Stimulated activated naive CD8-positive, alpha-beta T cell treated with anti-CD3 and anti-CD28 coated beads, Interleukin-15, Interleukin-2, amounts not matched to agents 100 ng/mL and 50 ng/mL, for 24 hours (primary cell): ENCODE measurements around the gene CGB8.

Experiments
- H3K27ac Mint-ChIP-seq: one replicate; pipeline ENCODE4 v1.8.0; 2021; ENCODE audit warnings: mild to moderate bottlenecking, mixed read lengths
- H3K27me3 Mint-ChIP-seq: one replicate; pipeline ENCODE4 v1.8.0; 2021; ENCODE audit warnings: mixed read lengths
- H3K36me3 Mint-ChIP-seq: one replicate; pipeline ENCODE4 v1.8.0; 2021; ENCODE audit warnings: low read depth, mixed read lengths
- H3K4me1 Mint-ChIP-seq: one replicate; pipeline ENCODE4 v1.8.0; 2021; ENCODE audit warnings: low read depth, mixed read lengths
- H3K4me3 Mint-ChIP-seq: one replicate; pipeline ENCODE4 v1.8.0; 2021; ENCODE audit warnings: mild to moderate bottlenecking, mixed read lengths
- H3K9me3 Mint-ChIP-seq: one replicate; pipeline ENCODE4 v1.8.0; 2021; ENCODE audit warnings: mixed read lengths

Gene CGB8

GRCh38 chr19:49014123-49014869 lies 34.6 kb downstream of the CGB8 start:
- Mint-ChIP-seq H3K27ac (peak overlapping the region; percentile 26), H3K4me3 (no peak overlapping the region), H3K4me1 (peaks cover 16% of the 10 kb centered on the region), H3K9me3 (no peaks in the 10 kb centered on the region), H3K36me3 (peaks cover 26% of the 10 kb centered on the region), H3K27me3 (peaks cover 4% of the 10 kb centered on the region)

GRCh38 chr19:49011194-49011593 lies 37.7 kb downstream of the CGB8 start:
- Mint-ChIP-seq H3K27ac (no peak overlapping the region), H3K4me1 (no peaks in the 10 kb centered on the region), H3K9me3 (no peaks in the 10 kb centered on the region), H3K4me3 (no peak overlapping the region), H3K27me3 (no peaks in the 10 kb centered on the region), H3K36me3 (peaks cover 41% of the 10 kb centered on the region)

- Mint-ChIP-seq H3K27me3 (no peaks in the 10 kb centered on the region), H3K36me3 (peaks cover 42% of the 10 kb centered on the region), H3K9me3 (no peaks in the 10 kb centered on the region), H3K27ac (no peak overlapping the region), H3K4me1 (no peaks in the 10 kb centered on the region), H3K4me3 (no peak overlapping the region)
These were observed 38.5 kb downstream of the CGB8 start for GRCh38 chr19:49010453-49010852.

- Mint-ChIP-seq H3K36me3 (peaks cover 48% of the 10 kb centered on the region), H3K27ac (no peak overlapping the region), H3K9me3 (no peaks in the 10 kb centered on the region), H3K4me3 (no peak overlapping the region), H3K27me3 (no peaks in the 10 kb centered on the region), H3K4me1 (no peaks in the 10 kb centered on the region)
These were observed 39.1 kb downstream of the CGB8 start for GRCh38 chr19:49009828-49010227.

GRCh38 chr19:49006905-49007304 lies 42.0 kb downstream of the CGB8 start:
- peaks cover 46% of the 10 kb centered on the region for H3K36me3 Mint-ChIP-seq
- H3K4me1 Mint-ChIP-seq, result no peaks in the 10 kb centered on the region

GRCh38 chr19:49004964-49005614 lies 43.8 kb downstream of the CGB8 start:
- Mint-ChIP-seq H3K27me3 (no peaks in the 10 kb centered on the region), H3K4me1 (no peaks in the 10 kb centered on the region), H3K9me3 (no peaks in the 10 kb centered on the region), H3K27ac (no peak overlapping the region), H3K4me3 (no peak overlapping the region), H3K36me3 (peaks cover 43% of the 10 kb centered on the region)

More at GRCh38 chr19:49006905-49007304, 42.0 kb downstream of the CGB8 start:
- Mint-ChIP-seq H3K9me3 (no peaks in the 10 kb centered on the region), H3K27me3 (no peaks in the 10 kb centered on the region), H3K27ac (no peak overlapping the region), H3K4me3 (no peak overlapping the region)

GRCh38 chr19:49004133-49004532 lies 44.8 kb downstream of the CGB8 start:
- no peaks in the 10 kb centered on the region for H3K9me3 Mint-ChIP-seq
- no peak overlapping the region for H3K27ac Mint-ChIP-seq
- no peaks in the 10 kb centered on the region for H3K27me3 Mint-ChIP-seq
- H3K4me1 Mint-ChIP-seq, result no peaks in the 10 kb centered on the region
- no peak overlapping the region for H3K4me3 Mint-ChIP-seq
- H3K36me3 Mint-ChIP-seq, result peaks cover 49% of the 10 kb centered on the region

- Mint-ChIP-seq H3K4me3 (no peak overlapping the region), H3K9me3 (no peaks in the 10 kb centered on the region), H3K27me3 (no peaks in the 10 kb centered on the region), H3K27ac (no peak overlapping the region), H3K4me1 (peaks cover 17% of the 10 kb centered on the region), H3K36me3 (peaks cover 38% of the 10 kb centered on the region)
These were observed 49.2 kb downstream of the CGB8 start for GRCh38 chr19:48999481-49000325.

- H3K4me1 Mint-ChIP-seq, result peaks cover 27% of the 10 kb centered on the region
- no peaks in the 10 kb centered on the region for H3K27me3 Mint-ChIP-seq
- H3K4me3 Mint-ChIP-seq, result no peak overlapping the region
- H3K9me3 Mint-ChIP-seq, result no peaks in the 10 kb centered on the region
- peaks cover 33% of the 10 kb centered on the region for H3K36me3 Mint-ChIP-seq
- H3K27ac Mint-ChIP-seq, result no peak overlapping the region
These were observed 50.9 kb downstream of the CGB8 start for GRCh38 chr19:48997972-48998371.
